ENCODE results near the gene MRI1. TPM values are rescaled to one million over a fixed set of nuclear protein-coding genes. Genes with fewer than 3 reads are reported as not detected.

The MRI1 gene
- total RNA-seq, 4 donors from 2014 or later = 32.0 to 50.9 (median 37.2) TPM

DNA sequence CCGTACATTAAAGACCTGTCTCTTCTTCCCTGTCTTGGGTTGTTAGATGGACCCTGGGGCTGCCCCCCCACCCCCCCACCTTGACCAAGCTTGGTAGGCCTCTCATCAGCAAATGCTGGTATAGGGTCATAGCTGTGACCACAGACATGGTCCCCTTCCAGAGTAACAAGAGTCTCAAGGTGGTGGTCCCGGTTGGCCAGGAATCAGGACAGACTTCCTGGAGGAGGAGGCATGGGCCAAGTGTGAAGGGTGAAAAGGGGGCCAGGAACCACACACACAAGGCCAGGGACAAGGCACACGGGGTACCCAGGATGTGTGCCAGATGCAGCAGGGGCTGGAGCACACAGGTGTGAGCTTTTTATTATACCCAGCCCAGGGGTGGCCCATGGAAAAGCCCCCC, 1.1 kb upstream of the MRI1 start:
- peak overlapping the region in 1 of 4 donors; percentile 74 for H3K27ac ChIP-seq
- H3K27me3 ChIP-seq = no peaks in the 10 kb centered on the region
- 81 to 93% methylated on average over 3 of the region's 3 CpGs for WGBS, 2 donors
- peaks cover 6 to 32% (median 12%) of the 10 kb centered on the region in 3 donors for H3K4me1 ChIP-seq
- peaks cover 8 to 66% (median 23%) of the 10 kb centered on the region in 3 donors for H3K36me3 ChIP-seq
- no peak for DNase-seq
- no peak overlapping the region for H3K4me3 ChIP-seq
- no peaks in the 10 kb centered on the region for H3K9me3 ChIP-seq
- intact Hi-C loops (cut with DNase I) = no loop called here
- TF ChIP-seq, protein P1, sequence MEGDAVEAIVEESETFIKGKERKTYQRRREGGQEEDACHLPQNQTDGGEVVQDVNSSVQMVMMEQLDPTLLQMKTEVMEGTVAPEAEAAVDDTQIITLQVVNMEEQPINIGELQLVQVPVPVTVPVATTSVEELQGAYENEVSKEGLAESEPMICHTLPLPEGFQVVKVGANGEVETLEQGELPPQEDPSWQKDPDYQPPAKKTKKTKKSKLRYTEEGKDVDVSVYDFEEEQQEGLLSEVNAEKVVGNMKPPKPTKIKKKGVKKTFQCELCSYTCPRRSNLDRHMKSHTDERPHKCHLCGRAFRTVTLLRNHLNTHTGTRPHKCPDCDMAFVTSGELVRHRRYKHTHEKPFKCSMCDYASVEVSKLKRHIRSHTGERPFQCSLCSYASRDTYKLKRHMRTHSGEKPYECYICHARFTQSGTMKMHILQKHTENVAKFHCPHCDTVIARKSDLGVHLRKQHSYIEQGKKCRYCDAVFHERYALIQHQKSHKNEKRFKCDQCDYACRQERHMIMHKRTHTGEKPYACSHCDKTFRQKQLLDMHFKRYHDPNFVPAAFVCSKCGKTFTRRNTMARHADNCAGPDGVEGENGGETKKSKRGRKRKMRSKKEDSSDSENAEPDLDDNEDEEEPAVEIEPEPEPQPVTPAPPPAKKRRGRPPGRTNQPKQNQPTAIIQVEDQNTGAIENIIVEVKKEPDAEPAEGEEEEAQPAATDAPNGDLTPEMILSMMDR (IDR thresholded peaks at IDR 0.05) = no peak
- TF ChIP-seq POLR2A (IDR thresholded peaks at IDR 0.05) = no peak

DNA sequence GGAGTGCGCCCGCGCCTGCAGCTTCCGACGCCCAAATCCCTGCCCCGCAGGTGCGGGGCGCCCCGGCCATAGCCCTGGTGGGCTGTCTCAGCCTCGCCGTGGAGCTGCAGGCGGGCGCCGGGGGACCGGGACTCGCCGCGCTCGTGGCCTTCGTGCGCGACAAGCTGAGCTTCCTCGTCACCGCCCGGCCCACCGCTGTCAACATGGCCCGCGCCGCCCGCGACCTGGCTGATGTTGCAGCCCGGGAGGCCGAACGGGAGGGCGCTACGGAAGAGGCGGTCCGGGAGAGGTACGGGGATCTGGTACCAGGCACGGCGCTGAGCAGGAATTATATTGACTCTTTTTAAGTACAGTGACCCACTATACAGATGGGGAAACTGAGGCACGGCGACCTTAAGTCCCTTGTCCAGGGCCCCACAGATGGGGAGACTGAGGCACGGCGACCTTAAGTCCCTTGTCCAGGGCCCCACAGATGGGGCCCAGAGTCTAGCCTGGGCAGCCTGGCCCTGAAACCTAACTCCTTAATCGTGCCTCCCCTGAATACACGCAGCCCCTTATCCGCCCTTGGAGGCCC, 586 bp downstream of the MRI1 start:
- peak overlapping the region; percentile 63 to 87 (median 86) for H3K4me3 ChIP-seq
- DNase-seq = no peak
- H3K4me1 ChIP-seq = peaks cover 6 to 32% (median 12%) of the 10 kb centered on the region in 3 donors
- H3K9me3 ChIP-seq = no peaks in the 10 kb centered on the region
- H3K27me3 ChIP-seq = no peaks in the 10 kb centered on the region
- 6 to 8% methylated on average over 5 of the region's 48 CpGs for WGBS, 2 donors
- peak overlapping the region; percentile 67 to 85 (median 79) for H3K27ac ChIP-seq
- H3K36me3 ChIP-seq = peaks cover 10 to 66% (median 27%) of the 10 kb centered on the region in 3 donors
- intact Hi-C loops (cut with DNase I) = no loop called here
- TF ChIP-seq, protein P1 (IDR thresholded peaks at IDR 0.05) = no peak
- no peak for TF ChIP-seq POLR2A (IDR thresholded peaks at IDR 0.05)

DNA sequence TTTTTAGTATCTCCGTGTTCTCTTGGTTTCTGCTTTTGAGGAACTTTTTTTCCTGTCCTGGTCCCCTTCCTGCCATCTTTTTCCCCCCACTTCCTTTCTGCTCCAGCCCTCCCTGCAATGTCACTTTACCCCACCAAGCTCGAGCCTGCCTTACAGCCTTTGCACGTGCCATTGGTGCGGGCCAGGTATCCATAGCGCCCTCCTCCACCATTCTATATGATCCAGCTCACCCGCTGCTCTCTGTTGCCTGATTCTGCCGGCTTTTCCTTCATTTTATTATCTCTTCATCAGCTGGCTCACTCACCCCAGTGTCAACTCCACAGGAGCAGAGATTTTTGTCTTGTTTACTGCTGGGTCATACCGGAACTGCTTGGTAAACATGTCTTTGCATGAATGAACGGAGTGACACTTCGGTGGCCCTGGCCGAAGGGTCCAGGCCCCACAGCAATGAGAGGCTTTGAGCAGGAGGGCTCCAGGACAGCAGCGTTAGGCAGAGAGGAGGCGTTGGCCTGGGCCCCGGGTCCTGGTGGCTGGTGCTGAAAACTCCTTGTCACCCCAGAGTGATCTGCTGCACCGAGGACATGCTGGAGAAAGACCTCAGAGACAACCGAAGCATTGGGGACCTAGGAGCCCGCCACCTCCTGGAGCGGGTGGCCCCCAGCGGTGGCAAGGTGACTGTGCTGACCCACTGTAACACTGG, 1.2 kb downstream of the MRI1 start:
- DNase-seq = no peak
- intact Hi-C loops (cut with DNase I) = no loop called here
- no peak for TF ChIP-seq POLR2A (IDR thresholded peaks at IDR 0.05)
- TF ChIP-seq, protein P1 (IDR thresholded peaks at IDR 0.05) = peak in 1 of 6 experiments; percentile 9
- Histone ChIP-seq H3K4me3 (peak overlapping the region; percentile 63 to 87 (median 86)), H3K4me1 (peaks cover 6 to 32% (median 12%) of the 10 kb centered on the region in 3 donors), H3K9me3 (no peaks in the 10 kb centered on the region), H3K36me3 (peaks cover 10 to 66% (median 27%) of the 10 kb centered on the region in 3 donors), H3K27ac (peak overlapping the region; percentile 67 to 85 (median 79)), H3K27me3 (no peaks in the 10 kb centered on the region)
- 39 to 40% methylated on average over 12 to 13 of the region's 19 CpGs for WGBS, 2 donors

DNA sequence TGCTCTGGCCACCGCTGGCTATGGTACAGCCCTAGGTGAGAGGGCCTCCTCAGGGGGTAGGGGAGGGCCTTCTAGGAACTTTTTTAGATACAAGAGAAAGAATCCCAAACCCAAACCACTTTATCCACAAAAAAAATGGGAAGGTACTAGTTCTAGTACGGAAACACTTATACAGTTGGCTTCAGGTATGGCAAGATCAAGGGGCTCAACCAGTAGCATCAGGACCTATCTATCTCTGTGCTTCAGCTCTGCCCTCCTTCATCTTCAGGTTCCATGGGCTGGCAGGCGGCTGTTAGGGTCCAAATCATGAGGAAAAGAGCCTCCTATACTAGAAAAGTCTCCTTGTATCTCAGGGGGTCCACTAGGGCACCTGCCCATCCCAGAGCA, 1.8 kb downstream of the MRI1 start:
- peaks cover 10 to 66% (median 24%) of the 10 kb centered on the region in 3 donors for H3K36me3 ChIP-seq
- peaks cover 6 to 32% (median 12%) of the 10 kb centered on the region in 3 donors for H3K4me1 ChIP-seq
- H3K9me3 ChIP-seq = no peaks in the 10 kb centered on the region
- peak overlapping the region in 1 of 4 donors; percentile 85 for H3K27ac ChIP-seq
- no peak overlapping the region for H3K4me3 ChIP-seq
- TF ChIP-seq POLR2A (IDR thresholded peaks at IDR 0.05) = no peak
- TF ChIP-seq, protein P1 (IDR thresholded peaks at IDR 0.05) = no peak
- intact Hi-C loops (cut with DNase I) = no loop called here
- no peaks in the 10 kb centered on the region for H3K27me3 ChIP-seq
- WGBS, 2 donors = 82 to 96% methylated on average over 3 of the region's 3 CpGs
- DNase-seq = no peak

DNA sequence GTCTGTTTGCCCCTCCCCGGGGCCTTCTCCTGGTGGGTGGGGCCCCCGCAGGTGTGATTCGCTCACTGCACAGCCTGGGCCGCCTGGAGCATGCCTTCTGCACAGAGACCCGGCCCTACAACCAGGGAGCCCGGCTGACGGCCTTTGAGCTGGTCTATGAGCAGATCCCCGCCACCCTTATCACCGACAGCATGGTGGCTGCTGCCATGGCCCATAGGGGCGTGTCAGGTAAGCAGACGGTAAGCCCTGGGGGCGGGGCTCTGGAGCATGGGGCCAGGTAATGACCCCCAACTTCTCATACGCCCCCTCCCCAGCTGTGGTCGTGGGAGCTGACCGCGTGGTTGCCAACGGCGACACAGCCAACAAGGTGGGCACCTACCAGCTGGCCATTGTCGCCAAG, 4.2 kb downstream of the MRI1 start:
- Histone ChIP-seq H3K4me3 (no peak overlapping the region), H3K27ac (no peak overlapping the region), H3K27me3 (no peaks in the 10 kb centered on the region), H3K9me3 (no peaks in the 10 kb centered on the region), H3K4me1 (peaks cover 6 to 26% (median 12%) of the 10 kb centered on the region in 3 donors), H3K36me3 (peaks cover 10 to 58% (median 11%) of the 10 kb centered on the region in 3 donors)
- TF ChIP-seq, protein P1 (IDR thresholded peaks at IDR 0.05) = no peak
- no peak for TF ChIP-seq POLR2A (IDR thresholded peaks at IDR 0.05)
- no CpG with 5 or more reads among the region's 19 CpGs for WGBS, 2 donors
- DNase-seq = no peak
- intact Hi-C loops (cut with DNase I) = no loop called here

Data from esophagus squamous epithelium (tissue), 5 donors.